WTC11 (cell line): Measurements from ENCODE around the gene ZRANB1. TPM values are rescaled to one million over a fixed set of nuclear protein-coding genes. Genes with fewer than 3 reads are reported as not detected.

Experiments
- ATAC-seq: fragments of 200-7000 bp; cut with Tn5 transposase; 2 replicates; pipeline ENCODE4 v1.10.0; 2021; ENCODE audit warnings: mild to moderate bottlenecking, moderate library complexity
- CTCF ChIA-PET: fragments of 300-600 bp; sonication (Branson Sonifier 250); formaldehyde crosslinking; loops from one replicate; lab custom pipeline; 2021; ENCODE audit warnings: antibody characterized with exemption; lab: Charles Lee
- POLR2A ChIA-PET: fragments of 350-600 bp; sonication (Branson Sonifier 250); formaldehyde crosslinking; loops from one replicate; lab custom pipeline; 2021; ENCODE audit warnings: antibody characterized with exemption; lab: Charles Lee
- DNase-seq: peaks from one replicate; pipeline ENCODE4 v3.0.0; 2021; ENCODE audit warnings: low spot score
- H3K27ac Mint-ChIP-seq: 2 replicates; pipeline ENCODE4 v1.8.0; 2021; ENCODE audit warnings: mixed read lengths
- H3K27me3 Mint-ChIP-seq: 2 replicates; pipeline ENCODE4 v1.8.0; 2021; ENCODE audit warnings: low read depth, mild to moderate bottlenecking, moderate library complexity, mixed read lengths
- H3K36me3 Mint-ChIP-seq: 2 replicates; pipeline ENCODE4 v1.8.0; 2021; ENCODE audit warnings: mixed read lengths
- H3K4me1 Mint-ChIP-seq: 2 replicates; pipeline ENCODE4 v1.8.0; 2022; ENCODE audit warnings: mixed read lengths
- H3K4me3 Mint-ChIP-seq: 2 replicates; pipeline ENCODE4 v1.8.0; 2021; ENCODE audit warnings: mild to moderate bottlenecking, moderate library complexity, mixed read lengths
- H3K9me3 Mint-ChIP-seq: 2 replicates; pipeline ENCODE4 v1.8.0; 2021; ENCODE audit warnings: mixed read lengths
- CREM ChIP-seq: sonication (generic); formaldehyde crosslinking; IDR thresholded peaks from 2 replicates; pipeline ENCODE4 v1.8.1; 2022; ENCODE audit warnings: mild to moderate bottlenecking, missing genetic modification reagents, moderate library complexity
- FOXP1 ChIP-seq: sonication (generic); formaldehyde crosslinking; IDR thresholded peaks from 2 replicates; pipeline ENCODE4 v1.8.0; 2022; ENCODE audit warnings: missing genetic modification reagents, mild to moderate bottlenecking, moderate library complexity, borderline replicate concordance
- HMGA2 ChIP-seq: fragments of 250-450 bp; sonication (Bioruptor Pico); IDR thresholded peaks from 2 replicates; pipeline ENCODE4 v1.4.0; 2021; ENCODE audit warnings: mild to moderate bottlenecking, moderate library complexity
- JUN ChIP-seq: sonication (generic); formaldehyde crosslinking; IDR thresholded peaks from 2 replicates; pipeline ENCODE4 v1.8.0; 2023; ENCODE audit warnings: mild to moderate bottlenecking, missing genetic modification reagents
- NFE2L1 ChIP-seq: sonication (generic); formaldehyde crosslinking; IDR thresholded peaks from 2 replicates; pipeline ENCODE4 v1.8.1; 2023; ENCODE audit warnings: missing genetic modification reagents
- NR2C2 ChIP-seq: sonication (generic); formaldehyde crosslinking; IDR thresholded peaks from 2 replicates; pipeline ENCODE4 v1.8.0; 2022; ENCODE audit warnings: mild to moderate bottlenecking, missing genetic modification reagents
- OVOL2 ChIP-seq: fragments of 250-450 bp; sonication (Bioruptor Pico); IDR thresholded peaks from 2 replicates; pipeline ENCODE4 v1.9.0; 2021; ENCODE audit warnings: mild to moderate bottlenecking, borderline replicate concordance
- PRRX2 ChIP-seq: fragments of 250-450 bp; sonication (Bioruptor Pico); IDR thresholded peaks from 2 replicates; pipeline ENCODE4 v1.8.0; 2021; ENCODE audit warnings: mild to moderate bottlenecking
- ZNF121 ChIP-seq: sonication (generic); formaldehyde crosslinking; IDR thresholded peaks from 2 replicates; pipeline ENCODE4 v1.8.0; 2023; ENCODE audit warnings: missing genetic modification reagents
- ZNF263 ChIP-seq: sonication (generic); formaldehyde crosslinking; IDR thresholded peaks from 2 replicates; pipeline ENCODE4 v1.8.1; 2022; ENCODE audit warnings: low read depth, mild to moderate bottlenecking, moderate library complexity, missing genetic modification reagents
- total RNA-seq: library from RNA; stranded (reverse); gene quantifications from 3 replicates; pipeline ENCODE4 v1.2.3, GENCODE V29; 2021
- TF ChIP-seq, protein P1 (sequence below): sonication (generic); formaldehyde crosslinking; IDR thresholded peaks from 2 replicates; pipeline ENCODE4 v1.8.0; 2022; ENCODE audit warnings: missing genetic modification reagents
- TF ChIP-seq, protein P2 (sequence below): sonication (generic); formaldehyde crosslinking; IDR thresholded peaks from 2 replicates; pipeline ENCODE4 v1.8.1; 2023; ENCODE audit warnings: mild to moderate bottlenecking, missing genetic modification reagents, moderate library complexity
- TF ChIP-seq, protein P3 (sequence below): sonication (generic); formaldehyde crosslinking; conservative IDR thresholded peaks from 2 replicates; pipeline ENCODE4 v1.8.1; 2022; ENCODE audit warnings: mild to moderate bottlenecking, missing genetic modification reagents
- TF ChIP-seq, protein P4 (sequence below): sonication (generic); formaldehyde crosslinking; conservative IDR thresholded peaks from 2 replicates; pipeline ENCODE4 v1.8.1; 2023; ENCODE audit warnings: mild to moderate bottlenecking, low read depth, missing genetic modification reagents, moderate library complexity

Gene ZRANB1
- total RNA-seq, 1 experiment from 2014 or later: 15.9 TPM

DNA sequence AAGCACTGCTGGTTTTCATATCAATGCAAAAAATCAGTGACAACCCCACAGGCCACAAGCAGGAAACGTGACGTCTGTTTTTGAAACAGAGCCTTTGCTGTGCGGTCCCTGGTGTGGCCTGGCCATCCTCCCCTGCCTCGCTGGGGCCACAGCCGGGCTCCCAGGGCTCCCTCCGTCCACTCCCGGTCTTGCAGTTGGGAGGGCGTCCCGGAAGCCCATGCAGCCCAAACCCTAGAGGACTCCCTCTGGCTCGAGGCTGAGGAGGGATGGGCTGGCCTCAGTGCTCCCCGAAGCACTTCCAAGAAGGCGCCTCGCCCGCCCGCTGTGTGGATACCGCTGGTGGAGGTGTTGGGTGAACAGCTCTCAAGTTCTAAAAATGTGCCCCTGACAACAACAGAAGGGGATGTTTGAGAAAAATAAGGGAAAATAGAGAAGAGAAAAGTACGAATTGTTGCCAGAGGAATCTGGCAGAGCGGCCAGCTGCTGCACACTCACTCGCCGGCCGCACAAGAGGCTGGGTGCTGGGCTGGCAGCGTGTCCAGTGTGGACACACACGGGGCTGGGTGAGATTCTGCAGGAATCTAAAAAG, 73.5 kb downstream of the ZRANB1 start:
- TF ChIP-seq NFE2L1 (CRISPR knock-in tag) (no peak), PRRX2 (CRISPR knock-in tag) (no peak), ZNF263 (CRISPR knock-in tag) (0 out of 2 replicates have a peak, but pooled peaks have one; percentile 32)
- TF ChIP-seq, protein P1, sequence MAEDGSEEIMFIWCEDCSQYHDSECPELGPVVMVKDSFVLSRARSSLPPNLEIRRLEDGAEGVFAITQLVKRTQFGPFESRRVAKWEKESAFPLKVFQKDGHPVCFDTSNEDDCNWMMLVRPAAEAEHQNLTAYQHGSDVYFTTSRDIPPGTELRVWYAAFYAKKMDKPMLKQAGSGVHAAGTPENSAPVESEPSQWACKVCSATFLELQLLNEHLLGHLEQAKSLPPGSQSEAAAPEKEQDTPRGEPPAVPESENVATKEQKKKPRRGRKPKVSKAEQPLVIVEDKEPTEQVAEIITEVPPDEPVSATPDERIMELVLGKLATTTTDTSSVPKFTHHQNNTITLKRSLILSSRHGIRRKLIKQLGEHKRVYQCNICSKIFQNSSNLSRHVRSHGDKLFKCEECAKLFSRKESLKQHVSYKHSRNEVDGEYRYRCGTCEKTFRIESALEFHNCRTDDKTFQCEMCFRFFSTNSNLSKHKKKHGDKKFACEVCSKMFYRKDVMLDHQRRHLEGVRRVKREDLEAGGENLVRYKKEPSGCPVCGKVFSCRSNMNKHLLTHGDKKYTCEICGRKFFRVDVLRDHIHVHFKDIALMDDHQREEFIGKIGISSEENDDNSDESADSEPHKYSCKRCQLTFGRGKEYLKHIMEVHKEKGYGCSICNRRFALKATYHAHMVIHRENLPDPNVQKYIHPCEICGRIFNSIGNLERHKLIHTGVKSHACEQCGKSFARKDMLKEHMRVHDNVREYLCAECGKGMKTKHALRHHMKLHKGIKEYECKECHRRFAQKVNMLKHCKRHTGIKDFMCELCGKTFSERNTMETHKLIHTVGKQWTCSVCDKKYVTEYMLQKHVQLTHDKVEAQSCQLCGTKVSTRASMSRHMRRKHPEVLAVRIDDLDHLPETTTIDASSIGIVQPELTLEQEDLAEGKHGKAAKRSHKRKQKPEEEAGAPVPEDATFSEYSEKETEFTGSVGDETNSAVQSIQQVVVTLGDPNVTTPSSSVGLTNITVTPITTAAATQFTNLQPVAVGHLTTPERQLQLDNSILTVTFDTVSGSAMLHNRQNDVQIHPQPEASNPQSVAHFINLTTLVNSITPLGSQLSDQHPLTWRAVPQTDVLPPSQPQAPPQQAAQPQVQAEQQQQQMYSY (CRISPR knock-in tag): no peak
- peaks cover 13% of the 10 kb centered on the region for H3K9me3 Mint-ChIP-seq

DNA sequence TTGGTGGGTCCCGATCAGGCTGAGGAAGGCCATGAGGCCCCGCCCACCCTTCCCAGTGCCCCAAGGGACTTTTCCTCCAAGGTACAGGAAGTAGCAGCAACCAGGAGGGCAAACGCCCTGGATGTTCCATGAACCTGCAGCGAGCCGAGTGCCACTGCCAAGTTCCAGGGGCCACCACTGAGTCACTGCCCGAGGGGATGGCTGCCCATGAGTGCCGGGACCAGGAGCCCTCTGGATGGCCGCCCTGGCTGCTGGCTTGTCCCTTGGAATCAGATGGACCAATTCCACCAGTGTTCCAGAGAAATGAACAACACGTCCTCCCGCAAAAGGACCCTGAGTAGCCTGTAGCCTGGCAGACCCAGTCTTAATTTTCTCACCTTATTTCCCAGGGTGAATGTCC, 74.2 kb downstream of the ZRANB1 start:
- H3K4me3 Mint-ChIP-seq: no peak overlapping the region
- H3K4me1 Mint-ChIP-seq: peaks cover 45% of the 10 kb centered on the region
- H3K27me3 Mint-ChIP-seq: no peaks in the 10 kb centered on the region
- TF ChIP-seq, protein P2, sequence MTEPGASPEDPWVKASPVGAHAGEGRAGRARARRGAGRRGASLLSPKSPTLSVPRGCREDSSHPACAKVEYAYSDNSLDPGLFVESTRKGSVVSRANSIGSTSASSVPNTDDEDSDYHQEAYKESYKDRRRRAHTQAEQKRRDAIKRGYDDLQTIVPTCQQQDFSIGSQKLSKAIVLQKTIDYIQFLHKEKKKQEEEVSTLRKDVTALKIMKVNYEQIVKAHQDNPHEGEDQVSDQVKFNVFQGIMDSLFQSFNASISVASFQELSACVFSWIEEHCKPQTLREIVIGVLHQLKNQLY (CRISPR knock-in tag): no peak
- no peak for TF ChIP-seq NR2C2 (CRISPR knock-in tag)
- no peak for TF ChIP-seq JUN (CRISPR knock-in tag)
- TF ChIP-seq CREM (CRISPR knock-in tag): no peak
- TF ChIP-seq ZNF121 (CRISPR knock-in tag): no peak
- TF ChIP-seq, protein P3, sequence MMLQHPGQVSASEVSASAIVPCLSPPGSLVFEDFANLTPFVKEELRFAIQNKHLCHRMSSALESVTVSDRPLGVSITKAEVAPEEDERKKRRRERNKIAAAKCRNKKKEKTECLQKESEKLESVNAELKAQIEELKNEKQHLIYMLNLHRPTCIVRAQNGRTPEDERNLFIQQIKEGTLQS: no peak
- TF ChIP-seq FOXP1 (CRISPR knock-in tag): no peak
- TF ChIP-seq, protein P4, sequence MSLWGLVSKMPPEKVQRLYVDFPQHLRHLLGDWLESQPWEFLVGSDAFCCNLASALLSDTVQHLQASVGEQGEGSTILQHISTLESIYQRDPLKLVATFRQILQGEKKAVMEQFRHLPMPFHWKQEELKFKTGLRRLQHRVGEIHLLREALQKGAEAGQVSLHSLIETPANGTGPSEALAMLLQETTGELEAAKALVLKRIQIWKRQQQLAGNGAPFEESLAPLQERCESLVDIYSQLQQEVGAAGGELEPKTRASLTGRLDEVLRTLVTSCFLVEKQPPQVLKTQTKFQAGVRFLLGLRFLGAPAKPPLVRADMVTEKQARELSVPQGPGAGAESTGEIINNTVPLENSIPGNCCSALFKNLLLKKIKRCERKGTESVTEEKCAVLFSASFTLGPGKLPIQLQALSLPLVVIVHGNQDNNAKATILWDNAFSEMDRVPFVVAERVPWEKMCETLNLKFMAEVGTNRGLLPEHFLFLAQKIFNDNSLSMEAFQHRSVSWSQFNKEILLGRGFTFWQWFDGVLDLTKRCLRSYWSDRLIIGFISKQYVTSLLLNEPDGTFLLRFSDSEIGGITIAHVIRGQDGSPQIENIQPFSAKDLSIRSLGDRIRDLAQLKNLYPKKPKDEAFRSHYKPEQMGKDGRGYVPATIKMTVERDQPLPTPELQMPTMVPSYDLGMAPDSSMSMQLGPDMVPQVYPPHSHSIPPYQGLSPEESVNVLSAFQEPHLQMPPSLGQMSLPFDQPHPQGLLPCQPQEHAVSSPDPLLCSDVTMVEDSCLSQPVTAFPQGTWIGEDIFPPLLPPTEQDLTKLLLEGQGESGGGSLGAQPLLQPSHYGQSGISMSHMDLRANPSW: no peak
- no peak for TF ChIP-seq HMGA2
- TF ChIP-seq, all 79 proteins: peak for 0
- ATAC-seq (no peak), DNase-seq (no peak)
- ChIA-PET POLR2A (interaction anchor here (1.0 kb wide), 1 partner anchor 10 kb away, joined by 3 read pairs; no protein-coding TSS in a partner anchor), CTCF (interaction anchor here (1.0 kb wide), 1 partner anchor 24 kb away, joined by 3 read pairs; no protein-coding TSS in a partner anchor)
- H3K36me3 Mint-ChIP-seq: peaks cover 38% of the 10 kb centered on the region
- H3K9me3 Mint-ChIP-seq: peaks cover 20% of the 10 kb centered on the region
- peak overlapping the region; percentile 53; the same call in 1 of the 2 replicates for H3K27ac Mint-ChIP-seq

More for the DNA sequence above, 73.5 kb downstream of the ZRANB1 start:
- DNase-seq (no peak), ATAC-seq (no peak)
- Mint-ChIP-seq H3K4me1 (peaks cover 52% of the 10 kb centered on the region), H3K27ac (peak overlapping the region; percentile 89), H3K36me3 (peaks cover 32% of the 10 kb centered on the region), H3K4me3 (no peak overlapping the region), H3K27me3 (no peaks in the 10 kb centered on the region)
- ChIA-PET POLR2A (no interaction called here), CTCF (no interaction called here)

DNA sequence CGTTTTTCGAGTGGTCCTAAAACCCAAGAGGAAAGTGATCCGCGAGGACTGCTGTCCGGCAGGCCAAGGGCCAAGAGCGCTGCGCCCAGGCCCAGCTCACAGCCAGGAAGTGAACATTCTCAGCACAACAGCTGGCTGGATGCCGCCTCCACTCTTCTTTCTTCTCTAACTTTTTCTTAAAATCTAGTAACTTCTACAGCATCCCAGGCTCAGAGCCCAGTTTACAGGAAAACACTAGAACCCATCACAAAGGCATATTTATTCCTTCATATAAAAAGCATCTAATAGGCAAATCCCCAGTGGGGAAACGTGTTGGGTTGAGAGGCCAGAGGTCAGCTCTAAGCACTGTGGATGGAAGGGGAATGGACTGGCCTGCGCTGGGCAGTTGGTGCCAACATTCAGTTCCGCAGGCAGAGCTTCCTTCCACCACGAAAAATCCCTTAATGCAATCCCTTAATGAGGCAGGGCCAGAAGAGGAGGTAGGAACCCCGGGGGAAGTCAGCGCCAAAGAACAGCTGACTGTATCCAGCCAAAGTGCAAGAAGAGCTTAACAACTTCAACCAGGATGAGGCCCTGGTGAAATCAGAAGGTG, 74.8 kb downstream of the ZRANB1 start:
- H3K36me3 Mint-ChIP-seq: peaks cover 41% of the 10 kb centered on the region
- POLR2A ChIA-PET: interaction anchor here (1.0 kb wide), 1 partner anchor 9 kb away, joined by 3 read pairs; no protein-coding TSS in a partner anchor
- peaks cover 24% of the 10 kb centered on the region for H3K9me3 Mint-ChIP-seq
- ATAC-seq: no peak
- no peak overlapping the region for H3K4me3 Mint-ChIP-seq
- peak overlapping the region; percentile 85; the same call in 1 of the 2 replicates for H3K27ac Mint-ChIP-seq
- H3K27me3 Mint-ChIP-seq: no peaks in the 10 kb centered on the region
- TF ChIP-seq OVOL2 (CRISPR knock-in tag): no peak
- TF ChIP-seq, all 79 proteins: peak for 0
- CTCF ChIA-PET: interaction anchor here (1.0 to 1.4 kb wide), 2 partner anchors 24 to 32 kb away, joined by 3 to 5 read pairs; no protein-coding TSS in a partner anchor
- no peak for DNase-seq
- peaks cover 40% of the 10 kb centered on the region for H3K4me1 Mint-ChIP-seq
